Suprapubic skin (tissue), 4 donors: ENCODE results near the gene TMC8. TPM values are rescaled to one million over a fixed set of nuclear protein-coding genes. Genes with fewer than 3 reads are reported as not detected.

Source experiments
- DNase-seq, 2 donors: peaks; one replicate each; pipeline ENCODE4 v3.0.0-alpha.2; 2019; ENCODE audit warnings: low spot score in 2 of 2
- H3K27ac ChIP-seq: fragments of 200-600 bp; sonication (generic); one replicate; pipeline ENCODE4 v1.5.1; 2019
- H3K27me3 ChIP-seq: fragments of 200-600 bp; sonication (generic); one replicate; pipeline ENCODE4 v1.5.1; 2019
- H3K36me3 ChIP-seq: fragments of 200-600 bp; sonication (generic); one replicate; pipeline ENCODE4 v1.5.1; 2019
- H3K4me1 ChIP-seq: fragments of 200-600 bp; sonication (generic); one replicate; pipeline ENCODE4 v1.5.1; 2019
- H3K4me3 ChIP-seq: fragments of 200-600 bp; sonication (generic); one replicate; pipeline ENCODE4 v1.5.1; 2019; ENCODE audit warnings: mild to moderate bottlenecking
- H3K9me3 ChIP-seq: fragments of 200-600 bp; sonication (generic); one replicate; pipeline ENCODE4 v1.5.1; 2019
- CTCF ChIP-seq, 2 donors: fragments of 200-600 bp in 1 of 2; fragments of 450-650 bp in 1 of 2; sonication (generic) in 1 of 2; IDR thresholded peaks; one replicate each; pipeline ENCODE4 v1.5.1; 2016 to 2019; ENCODE audit warnings: antibody characterized with exemption in 2 of 2, mild to moderate bottlenecking in 1 of 2, moderate library complexity in 1 of 2
- EP300 ChIP-seq: sonication (generic); formaldehyde crosslinking; IDR thresholded peaks from one replicate; pipeline ENCODE4 v1.6.1; 2017; ENCODE audit warnings: antibody characterized with exemption
- POLR2A ChIP-seq, 2 donors: fragments of 450-650 bp; IDR thresholded peaks; one replicate each; pipeline ENCODE4 v1.6.1; 2017; ENCODE audit warnings: antibody characterized with exemption in 2 of 2, mild to moderate bottlenecking in 2 of 2, moderate library complexity in 2 of 2
- POLR2AphosphoS5 ChIP-seq, 3 donors: sonication (generic); formaldehyde crosslinking; IDR thresholded peaks; one replicate each; pipeline ENCODE4 v1.6.1; 2017; ENCODE audit warnings: antibody characterized with exemption in 3 of 3
- WGBS: methylation state at CpG from one replicate; pipeline ENCODE4 v1.1.5; 2018; 5-methylcytosine and 5-hydroxymethylcytosine counted together
- total RNA-seq, 4 donors: library from RNA; depleted of rRNA; stranded (reverse); fragments of >200 nt; gene quantifications; one replicate each; pipeline ENCODE4 v1.1.0, GENCODE V29; 2016

The TMC8 gene
- total RNA-seq, 4 donors from 2014 or later = 0.36 to 6.4 (median 1.8) TPM

GRCh38 chr17:78154903-78155811 is 24.6 kb downstream of the TMC8 start:
- Histone ChIP-seq H3K27ac (no peak overlapping the region), H3K4me1 (peaks cover 30% of the 10 kb centered on the region), H3K27me3 (no peaks in the 10 kb centered on the region), H3K9me3 (no peaks in the 10 kb centered on the region), H3K36me3 (no peaks in the 10 kb centered on the region), H3K4me3 (no peak overlapping the region)
- DNase-seq = no peak
- 76% methylated on average over 11 of the region's 11 CpGs for WGBS
- TF ChIP-seq CTCF (IDR thresholded peaks at IDR 0.05) (no peak), POLR2AphosphoS5 (IDR thresholded peaks at IDR 0.05) (no peak), EP300 (no peak), POLR2A (IDR thresholded peaks at IDR 0.05) (no peak)

GRCh38 chr17:78159575-78160158 is 29.1 kb downstream of the TMC8 start:
- peaks cover 31% of the 10 kb centered on the region for H3K4me1 ChIP-seq
- no peak overlapping the region for H3K4me3 ChIP-seq
- H3K27me3 ChIP-seq = no peaks in the 10 kb centered on the region
- WGBS = 39% methylated on average over 10 of the region's 10 CpGs
- DNase-seq = no peak
- TF ChIP-seq POLR2A (IDR thresholded peaks at IDR 0.05) (no peak), POLR2AphosphoS5 (IDR thresholded peaks at IDR 0.05) (peak in 1 of 3 donors; percentile 21), CTCF (IDR thresholded peaks at IDR 0.05) (no peak), EP300 (no peak)
- no peaks in the 10 kb centered on the region for H3K9me3 ChIP-seq
- no peaks in the 10 kb centered on the region for H3K36me3 ChIP-seq
- peak overlapping the region; percentile 79 for H3K27ac ChIP-seq

- TF ChIP-seq CTCF (IDR thresholded peaks at IDR 0.05) (no peak), EP300 (no peak), POLR2A (IDR thresholded peaks at IDR 0.05) (no peak), POLR2AphosphoS5 (IDR thresholded peaks at IDR 0.05) (no peak)
- 81% methylated on average over 9 of the region's 22 CpGs for WGBS
Measured at GRCh38 chr17:78163881-78164747, 33.5 kb downstream of the TMC8 start.

GRCh38 chr17:78164748-78165607 is 34.4 kb downstream of the TMC8 start:
- H3K27ac ChIP-seq = no peak overlapping the region
- no peak overlapping the region for H3K4me3 ChIP-seq
- 88% methylated on average over 11 of the region's 16 CpGs for WGBS
- TF ChIP-seq POLR2A (IDR thresholded peaks at IDR 0.05) (no peak), CTCF (IDR thresholded peaks at IDR 0.05) (no peak), POLR2AphosphoS5 (IDR thresholded peaks at IDR 0.05) (no peak), EP300 (no peak)
- DNase-seq = no peak
- H3K36me3 ChIP-seq = no peaks in the 10 kb centered on the region
- H3K9me3 ChIP-seq = no peaks in the 10 kb centered on the region
- peaks cover 41% of the 10 kb centered on the region for H3K4me1 ChIP-seq
- no peaks in the 10 kb centered on the region for H3K27me3 ChIP-seq

More at GRCh38 chr17:78163881-78164747, 33.5 kb downstream of the TMC8 start:
- Histone ChIP-seq H3K27me3 (no peaks in the 10 kb centered on the region), H3K4me3 (no peak overlapping the region), H3K4me1 (peaks cover 38% of the 10 kb centered on the region), H3K27ac (no peak overlapping the region), H3K36me3 (no peaks in the 10 kb centered on the region), H3K9me3 (no peaks in the 10 kb centered on the region)
- no peak for DNase-seq
